ENCODE measurements around the gene FBXO21. TPM values are rescaled to one million over a fixed set of nuclear protein-coding genes. Genes with fewer than 3 reads are reported as not detected.
"Not testable (repeated sequence)": the region's sequence is repeated elsewhere in the genome, so short reads cannot be mapped to it uniquely, and the experiment has no call there.

FBXO21 gene
- total RNA-seq, 6 donors from 2014 or later = 38.2 to 122 (median 59.0) TPM

DNA sequence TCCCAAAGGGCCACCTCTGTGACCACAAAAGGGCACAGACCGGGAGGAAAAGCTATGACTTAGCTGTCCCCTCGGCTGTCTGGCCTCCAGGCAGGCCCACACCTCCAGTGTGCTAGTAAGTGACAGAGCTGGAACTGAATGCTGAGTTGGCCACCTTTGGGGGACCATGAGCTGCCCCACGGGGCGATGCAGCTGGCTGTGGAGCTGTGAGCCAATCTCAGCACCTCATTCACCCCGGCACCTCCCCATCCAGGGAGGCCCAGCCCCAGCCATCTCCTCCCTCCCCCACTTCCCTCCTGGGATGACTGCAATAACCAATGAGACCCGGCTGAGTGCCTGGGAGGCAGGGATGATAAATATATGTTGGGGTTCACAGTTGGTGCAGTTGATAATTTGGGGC is 78.9 kb downstream of the FBXO21 start:
- Histone ChIP-seq H3K27ac (no peak overlapping the region), H3K4me1 (no peaks in the 10 kb centered on the region), H3K36me3 (no peaks in the 10 kb centered on the region), H3K27me3 (no peaks in the 10 kb centered on the region), H3K9me3 (no peaks in the 10 kb centered on the region), H3K4me3 (no peak overlapping the region)
- peak in 1 of 2 donors; percentile 24 for DNase-seq
- no peak for TF ChIP-seq CTCF (IDR thresholded peaks at IDR 0.05)
- no peak for TF ChIP-seq POLR2AphosphoS5 (IDR thresholded peaks at IDR 0.05)
- no peak for TF ChIP-seq POLR2A (IDR thresholded peaks at IDR 0.05)
- no peak for TF ChIP-seq EP300 (IDR thresholded peaks at IDR 0.05)
- WGBS, 2 donors = 41 to 43% methylated on average over 6 of the region's 6 CpGs
- peak in 1 of 2 donors; percentile 34 for ATAC-seq (ENCODE audit: low FRiP score in 2 of 2)

DNA sequence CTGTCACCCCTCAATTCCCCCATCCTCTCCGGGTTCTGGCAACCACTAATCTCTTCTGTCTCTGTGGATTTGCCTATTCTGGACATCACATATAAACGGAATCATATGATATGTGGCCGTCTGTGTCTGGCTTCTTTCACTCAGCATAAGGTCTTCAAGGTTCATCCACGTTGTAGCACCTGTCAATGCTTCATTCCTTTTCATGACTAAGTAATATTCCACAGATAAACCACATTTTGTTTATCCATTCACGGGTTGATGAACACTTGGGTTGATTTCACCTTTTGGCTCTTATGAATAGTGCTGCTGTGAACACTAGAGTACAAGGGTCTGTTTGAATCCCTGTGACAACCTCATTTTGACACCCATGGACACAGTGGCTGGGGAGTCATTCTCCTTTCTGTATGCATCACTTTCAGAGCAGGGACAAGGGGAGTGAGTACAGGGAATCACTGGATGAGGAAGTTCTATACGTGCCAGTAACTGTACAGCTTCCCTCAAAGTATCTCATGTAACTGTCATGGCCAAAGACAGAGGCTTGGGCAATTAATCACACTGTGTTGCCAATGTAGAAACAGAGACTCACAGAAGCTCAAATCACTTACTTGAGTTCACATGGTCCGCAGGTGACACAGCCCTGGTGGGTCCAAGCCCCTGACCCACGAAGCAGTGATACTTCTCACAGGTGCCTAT is 80.2 kb downstream of the FBXO21 start:
- 87 to 94% methylated on average over 8 of the region's 8 CpGs for WGBS, 2 donors
- no peaks in the 10 kb centered on the region for H3K9me3 ChIP-seq
- H3K27ac ChIP-seq = no peak overlapping the region
- H3K4me3 ChIP-seq = no peak overlapping the region
- no peaks in the 10 kb centered on the region for H3K36me3 ChIP-seq
- DNase-seq (no peak), ATAC-seq (ENCODE audit: low FRiP score in 2 of 2) (no peak)
- H3K27me3 ChIP-seq = no peaks in the 10 kb centered on the region
- no peak for TF ChIP-seq POLR2A (IDR thresholded peaks at IDR 0.05)
- TF ChIP-seq EP300 (IDR thresholded peaks at IDR 0.05) = no peak
- TF ChIP-seq POLR2AphosphoS5 (IDR thresholded peaks at IDR 0.05) = no peak
- no peak for TF ChIP-seq CTCF (IDR thresholded peaks at IDR 0.05)
- no peaks in the 10 kb centered on the region for H3K4me1 ChIP-seq

GRCh38 chr12:117105902-117106301 is 84.4 kb downstream of the FBXO21 start:
- WGBS, 2 donors = 66 to 67% methylated on average over 12 of the region's 12 CpGs
- H3K27ac ChIP-seq = no peak overlapping the region
- H3K4me1 ChIP-seq = no peaks in the 10 kb centered on the region
- no peak overlapping the region for H3K4me3 ChIP-seq
- TF ChIP-seq POLR2A (IDR thresholded peaks at IDR 0.05) (no peak), POLR2AphosphoS5 (IDR thresholded peaks at IDR 0.05) (no peak), CTCF (IDR thresholded peaks at IDR 0.05) (no peak), EP300 (IDR thresholded peaks at IDR 0.05) (no peak)
- ATAC-seq (ENCODE audit: low FRiP score in 2 of 2) (peak in 1 of 2 donors; percentile 71), DNase-seq (peak in 1 of 2 donors; percentile 42)
- H3K27me3 ChIP-seq = no peaks in the 10 kb centered on the region
- no peaks in the 10 kb centered on the region for H3K36me3 ChIP-seq
- no peaks in the 10 kb centered on the region for H3K9me3 ChIP-seq

- not testable (repeated sequence) for H3K9me3 ChIP-seq; H3K27ac ChIP-seq; H3K27me3 ChIP-seq; H3K4me3 ChIP-seq; DNase-seq; ATAC-seq (ENCODE audit: low FRiP score in 2 of 2); H3K36me3 ChIP-seq
- peaks cover under 1 to 10% (median 7%) of the 10 kb centered on the region in 4 donors for H3K4me1 ChIP-seq
- 36 to 56% methylated on average over 2 of the region's 2 CpGs for WGBS, 2 donors
Measured at GRCh38 chr12:117104003-117104402, 86.3 kb downstream of the FBXO21 start.

- no peak for TF ChIP-seq POLR2AphosphoS5 (IDR thresholded peaks at IDR 0.05)
- TF ChIP-seq EP300 (IDR thresholded peaks at IDR 0.05) = no peak
- TF ChIP-seq CTCF (IDR thresholded peaks at IDR 0.05) = no peak
- Histone ChIP-seq H3K27ac (no peak overlapping the region), H3K27me3 (peaks cover 0 to 14% (median 8%) of the 10 kb centered on the region in 4 donors), H3K4me3 (no peak overlapping the region), H3K4me1 (peaks cover 9 to 20% (median 17%) of the 10 kb centered on the region in 4 donors), H3K9me3 (no peaks in the 10 kb centered on the region), H3K36me3 (no peaks in the 10 kb centered on the region)
- DNase-seq (no peak), ATAC-seq (ENCODE audit: low FRiP score in 2 of 2) (no peak)
- 94 to 97% methylated on average over 2 to 3 of the region's 3 CpGs for WGBS, 2 donors
Measured at GRCh38 chr12:117102800-117103181, 87.5 kb downstream of the FBXO21 start.

Measured in upper lobe of left lung (tissue), 6 donors.